Keratinocyte (primary cell): ENCODE data around the gene SDK1.

Experiments
- CTCF ChIP-seq, 3 experiments: IDR thresholded peaks in 1 of 3; conservative IDR thresholded peaks in 1 of 3; optimal IDR thresholded peaks in 1 of 3; 2 replicates in 2 of 3; 3 replicates in 1 of 3; pipeline versions ENCODE3 to v1.5.1; 2011; ENCODE audit warnings: low read length in 3 of 3, mild to moderate bottlenecking in 3 of 3, moderate library complexity in 2 of 3, control low read depth in 1 of 3, inconsistent platforms in 1 of 3; ENCODE audit not compliant: insufficient read depth in 2 of 3; ENCODE audit errors: extremely low read depth in 1 of 3
- EZH2 ChIP-seq: IDR thresholded peaks from one replicate; pipeline ENCODE4 v1.6.1; 2012; ENCODE audit warnings: inconsistent platforms, mild to moderate bottlenecking, low read length, moderate library complexity

GRCh38 chr7:3538041-3538440 lies 237.0 kb downstream of the SDK1 start:
- TF ChIP-seq CTCF (optimal IDR thresholded peaks at IDR 0.05 in 1 of 3, IDR thresholded peaks at IDR 0.05 in 1 of 3, conservative IDR thresholded peaks at IDR 0.05 in 1 of 3; ENCODE audit: extremely low read depth in 1 of 3, insufficient read depth in 2 of 3, low read length in 3 of 3) = no peak
- no peak for TF ChIP-seq EZH2
